GM18526 (cell line): ENCODE results near the gene CACNA1C.

Source experiments
- POLR2A ChIP-seq: IDR thresholded peaks from 3 replicates; pipeline ENCODE4 v1.6.1; 2011; ENCODE audit not compliant: insufficient read length; ENCODE audit errors: extremely low read depth

Gene CACNA1C

GRCh38 chr12:2205996-2206395, 153.2 kb downstream of the CACNA1C start:
- TF ChIP-seq POLR2A = no peak

GRCh38 chr12:2208837-2209635, 156.2 kb downstream of the CACNA1C start:
- TF ChIP-seq POLR2A = no peak

GRCh38 chr12:2211119-2211518, 158.3 kb downstream of the CACNA1C start:
- TF ChIP-seq POLR2A = no peak

- no peak for TF ChIP-seq POLR2A
These were observed 159.8 kb downstream of the CACNA1C start for GRCh38 chr12:2212537-2212936.

- TF ChIP-seq POLR2A = no peak
These were observed 160.4 kb downstream of the CACNA1C start for GRCh38 chr12:2212971-2213869.

- TF ChIP-seq POLR2A = no peak
These were observed 161.6 kb downstream of the CACNA1C start for GRCh38 chr12:2214411-2214810.

- no peak for TF ChIP-seq POLR2A
These were observed 163.1 kb downstream of the CACNA1C start for GRCh38 chr12:2215709-2216560.

GRCh38 chr12:2218706-2219105, 165.9 kb downstream of the CACNA1C start:
- TF ChIP-seq POLR2A = no peak

- TF ChIP-seq POLR2A = no peak
These were observed 168.3 kb downstream of the CACNA1C start for GRCh38 chr12:2221030-2221621.

GRCh38 chr12:2222691-2223090, 169.9 kb downstream of the CACNA1C start:
- TF ChIP-seq POLR2A = no peak

- no peak for TF ChIP-seq POLR2A
These were observed 172.2 kb downstream of the CACNA1C start for GRCh38 chr12:2224961-2225360.

- TF ChIP-seq POLR2A = no peak
These were observed 172.9 kb downstream of the CACNA1C start for GRCh38 chr12:2225696-2226095.

- no peak for TF ChIP-seq POLR2A
These were observed 173.9 kb downstream of the CACNA1C start for GRCh38 chr12:2226641-2227040.

GRCh38 chr12:2227360-2227759, 174.6 kb downstream of the CACNA1C start:
- no peak for TF ChIP-seq POLR2A

- TF ChIP-seq POLR2A = no peak
These were observed 175.7 kb downstream of the CACNA1C start for GRCh38 chr12:2228535-2228934.
